NCI-H2171 (cell line): ENCODE data around the gene CENPE.
A peak's percentile ranks its signal among the peaks of the same experiment; 100 is the strongest.
"Not testable (repeated sequence)": the region's sequence is repeated elsewhere in the genome, so short reads cannot be mapped to it uniquely, and the experiment has no call there.

Experiments
- DNase-seq: peaks from one replicate; lab custom pipeline; 2025; lab: John Stamatoyannopoulos, UW

The CENPE gene

GRCh38 chr4:103198111-103198765 is at the start of gene CENPE:
CENPE (minus strand) TSS chr4:103198343; CDS start chr4:103198319, 24 bp downstream.
- peak; percentile 68 for DNase-seq

- no peak for DNase-seq
Measured at GRCh38 chr4:103244251-103244650, 46.1 kb upstream of the CENPE start.

- DNase-seq: not testable (repeated sequence)
Measured at GRCh38 chr4:103230938-103231337, 32.8 kb upstream of the CENPE start.

- not testable (repeated sequence) for DNase-seq
Measured at GRCh38 chr4:103223556-103223955, 25.4 kb upstream of the CENPE start.

- DNase-seq: no peak
Measured at GRCh38 chr4:103207673-103208072, 9.5 kb upstream of the CENPE start.

- peak; percentile 0 for DNase-seq
Measured at GRCh38 chr4:103204111-103204510, 6.0 kb upstream of the CENPE start.

- DNase-seq: no peak
Measured at GRCh38 chr4:103201724-103202123, 3.6 kb upstream of the CENPE start.

- no peak for DNase-seq
Measured at GRCh38 chr4:103201253-103201652, 3.1 kb upstream of the CENPE start.

- no peak for DNase-seq
Measured at GRCh38 chr4:103199009-103199408, 866 bp upstream of the CENPE start.

- no peak for DNase-seq
Measured at GRCh38 chr4:103197765-103198110, 405 bp downstream of the CENPE start.

GRCh38 chr4:103193457-103193856 is 4.7 kb downstream of the CENPE start:
- no peak for DNase-seq

- DNase-seq: no peak
Measured at GRCh38 chr4:103171006-103171405, 27.1 kb downstream of the CENPE start.

GRCh38 chr4:103169750-103170149 is 28.4 kb downstream of the CENPE start:
- not testable (repeated sequence) for DNase-seq

- no peak for DNase-seq
Measured at GRCh38 chr4:103168993-103169392, 29.1 kb downstream of the CENPE start.

GRCh38 chr4:103162176-103162575 is 36.0 kb downstream of the CENPE start:
- no peak for DNase-seq

- DNase-seq: no peak
Measured at GRCh38 chr4:103158760-103159159, 39.4 kb downstream of the CENPE start.

GRCh38 chr4:103156106-103156505 is 42.0 kb downstream of the CENPE start:
- no peak for DNase-seq

- no peak for DNase-seq
Measured at GRCh38 chr4:103152381-103152780, 45.8 kb downstream of the CENPE start.

GRCh38 chr4:103150677-103151076 is 47.5 kb downstream of the CENPE start:
- no peak for DNase-seq

- no peak for DNase-seq
Measured at GRCh38 chr4:103144926-103145325, 53.2 kb downstream of the CENPE start.

- DNase-seq: no peak
Measured at GRCh38 chr4:103137446-103137827, 60.7 kb downstream of the CENPE start.

GRCh38 chr4:103136671-103137445 is 61.3 kb downstream of the CENPE start:
- no peak for DNase-seq

GRCh38 chr4:103129174-103129573 is 69.0 kb downstream of the CENPE start:
- no peak for DNase-seq

GRCh38 chr4:103126126-103126525 is 72.0 kb downstream of the CENPE start:
- no peak for DNase-seq
